H9 (cell line): Measurements from ENCODE around the gene DISC1. TPM values are rescaled to one million over a fixed set of nuclear protein-coding genes. Genes with fewer than 3 reads are reported as not detected.
"Not testable (repeated sequence)": the region's sequence is repeated elsewhere in the genome, so short reads cannot be mapped to it uniquely, and the experiment has no call there.

Experiments
- DNase-seq: peaks from one replicate; pipeline ENCODE4 v3.0.0-alpha.2; 2017
- H2AFZ ChIP-seq: one replicate; pipeline ENCODE4 v1.6.1; 2013; ENCODE audit warnings: mild to moderate bottlenecking, low read length, control low read depth, moderate library complexity
- H2AK5ac ChIP-seq: 2 replicates; pipeline ENCODE4 v1.6.1; 2013; ENCODE audit warnings: low read length, control low read depth, mixed read lengths; ENCODE audit not compliant: insufficient read length
- H2BK120ac ChIP-seq: one replicate; pipeline ENCODE4 v1.6.1; 2013; ENCODE audit warnings: low read depth, mild to moderate bottlenecking, low read length, control low read depth, inconsistent platforms; ENCODE audit not compliant: poor library complexity, severe bottlenecking
- H2BK12ac ChIP-seq: 2 replicates; pipeline ENCODE4 v1.6.1; 2013; ENCODE audit warnings: low read length, control low read depth, mixed read lengths, low read depth; ENCODE audit not compliant: insufficient read length
- H2BK15ac ChIP-seq: 2 replicates; pipeline ENCODE4 v1.6.1; 2013; ENCODE audit warnings: low read depth, low read length, control low read depth
- H2BK20ac ChIP-seq: one replicate; pipeline ENCODE4 v1.6.1; 2013; ENCODE audit warnings: low read depth, mild to moderate bottlenecking, low read length, control low read depth, inconsistent platforms; ENCODE audit not compliant: poor library complexity, severe bottlenecking
- H2BK5ac ChIP-seq: 2 replicates; pipeline ENCODE4 v1.6.1; 2013; ENCODE audit warnings: low read length, control low read depth, mixed read lengths; ENCODE audit not compliant: insufficient read length
- H3K14ac ChIP-seq: 2 replicates; pipeline ENCODE4 v1.6.1; 2013; ENCODE audit warnings: low read length, control low read depth; ENCODE audit not compliant: insufficient read depth
- H3K18ac ChIP-seq: 2 replicates; pipeline ENCODE4 v1.6.1; 2013; ENCODE audit warnings: low read depth, mild to moderate bottlenecking, mixed read lengths, low read length, control low read depth; ENCODE audit not compliant: insufficient read length
- H3K23ac ChIP-seq: 2 replicates; pipeline ENCODE4 v1.6.1; 2013; ENCODE audit warnings: low read length, control low read depth, mixed read lengths, low read depth; ENCODE audit not compliant: insufficient read length
- H3K23me2 ChIP-seq: 2 replicates; pipeline ENCODE4 v1.6.1; 2013; ENCODE audit warnings: low read depth, mild to moderate bottlenecking, mixed read lengths, low read length, control low read depth; ENCODE audit not compliant: insufficient read length, poor library complexity, severe bottlenecking
- H3K27ac ChIP-seq: 2 replicates; pipeline ENCODE4 v1.5.1; 2013; ENCODE audit warnings: low read length, control low read depth, mixed read lengths, low read depth; ENCODE audit not compliant: insufficient read length
- H3K27me3 ChIP-seq: 2 replicates; pipeline ENCODE4 v1.6.1; 2013; ENCODE audit warnings: low read length, control low read depth, inconsistent platforms; ENCODE audit not compliant: insufficient read depth
- H3K4ac ChIP-seq: 2 replicates; pipeline ENCODE4 v1.6.1; 2013; ENCODE audit warnings: low read depth, mild to moderate bottlenecking, control low read depth, inconsistent platforms, low read length, moderate library complexity
- H3K4me1 ChIP-seq: 2 replicates; pipeline ENCODE4 v1.6.1; 2013; ENCODE audit warnings: low read length, control low read depth, inconsistent platforms; ENCODE audit not compliant: insufficient read depth
- H3K4me2 ChIP-seq: 2 replicates; pipeline ENCODE4 v1.6.1; 2013; ENCODE audit warnings: low read length, control low read depth, mixed read lengths; ENCODE audit not compliant: insufficient read length, insufficient read depth
- H3K56ac ChIP-seq: 2 replicates; pipeline ENCODE4 v1.6.1; 2013; ENCODE audit warnings: low read depth, mild to moderate bottlenecking, mixed read lengths, low read length, control low read depth; ENCODE audit not compliant: insufficient read length
- H3K79me1 ChIP-seq: 2 replicates; pipeline ENCODE4 v1.6.1; 2013; ENCODE audit warnings: low read depth, mild to moderate bottlenecking, moderate library complexity, low read length, control low read depth, inconsistent platforms; ENCODE audit not compliant: insufficient read depth, poor library complexity, severe bottlenecking
- H3K79me2 ChIP-seq: 2 replicates; pipeline ENCODE4 v1.6.1; 2013; ENCODE audit warnings: low read length, control low read depth, inconsistent platforms; ENCODE audit not compliant: insufficient read depth
- H3K9ac ChIP-seq: 2 replicates; pipeline ENCODE4 v1.6.1; 2013; ENCODE audit warnings: low read length, control low read depth, mixed read lengths; ENCODE audit not compliant: insufficient read length; ENCODE audit errors: extremely low read depth
- H3K9me3 ChIP-seq: one replicate; pipeline ENCODE4 v1.6.1; 2013; ENCODE audit warnings: low read depth, low read length, inconsistent platforms; ENCODE audit not compliant: control insufficient read depth
- H3T11ph ChIP-seq: one replicate; pipeline ENCODE4 v1.6.1; 2013; ENCODE audit warnings: mild to moderate bottlenecking, low read length, control low read depth, inconsistent platforms
- H4K20me1 ChIP-seq: one replicate; pipeline ENCODE4 v1.6.1; 2013; ENCODE audit not compliant: control insufficient read depth, insufficient read length, insufficient read depth
- H4K5ac ChIP-seq: 2 replicates; pipeline ENCODE4 v1.6.1; 2013; ENCODE audit warnings: low read depth, mild to moderate bottlenecking, mixed read lengths, low read length, control low read depth; ENCODE audit not compliant: insufficient read length
- H4K8ac ChIP-seq: replicated peaks from 2 replicates; pipeline ENCODE4 v1.6.1; 2013; ENCODE audit warnings: low read length, control low read depth, mixed read lengths, low read depth; ENCODE audit not compliant: insufficient read length
- H4K91ac ChIP-seq: 2 replicates; pipeline ENCODE4 v1.6.1; 2013; ENCODE audit warnings: low read depth, mild to moderate bottlenecking, moderate library complexity, mixed read lengths, low read length, control low read depth; ENCODE audit not compliant: insufficient read length
- H3K27ac Mint-ChIP-seq, 3 experiments: 2 replicates in 2 of 3; 3 replicates in 1 of 3; pipeline ENCODE4 v1.8.0; 2020 to 2021; ENCODE audit warnings: mixed read lengths in 3 of 3, mild to moderate bottlenecking in 1 of 3, moderate library complexity in 1 of 3
- H3K27me3 Mint-ChIP-seq: 2 replicates; pipeline ENCODE4 v1.8.0; 2021; ENCODE audit warnings: low read depth, mild to moderate bottlenecking, moderate library complexity, mixed read lengths
- H3K36me3 Mint-ChIP-seq, 3 experiments: 2 replicates in 2 of 3; 3 replicates in 1 of 3; pipeline ENCODE4 v1.8.0; 2020 to 2021; ENCODE audit warnings: low read depth in 3 of 3, mixed read lengths in 3 of 3; ENCODE audit not compliant: insufficient read depth in 1 of 3
- H3K4me1 Mint-ChIP-seq, 2 experiments: 2 replicates each; pipeline ENCODE4 v1.8.0; 2020; ENCODE audit warnings: mixed read lengths in 2 of 2
- H3K4me3 Mint-ChIP-seq, 2 experiments: 2 replicates in 1 of 2; 3 replicates in 1 of 2; pipeline ENCODE4 v1.8.0; 2020 to 2021; ENCODE audit warnings: mild to moderate bottlenecking in 2 of 2, mixed read lengths in 2 of 2, moderate library complexity in 1 of 2
- H3K9me3 Mint-ChIP-seq, 2 experiments: 2 replicates in 1 of 2; 3 replicates in 1 of 2; pipeline ENCODE4 v1.8.0; 2020; ENCODE audit warnings: mild to moderate bottlenecking in 2 of 2, mixed read lengths in 2 of 2, moderate library complexity in 1 of 2
- WGBS: extraction: QIAGEN DNeasy Blood & Tissue Kit; methylation state at CpG from one replicate; pipeline ENCODE4 v1.1.7; 2013; ENCODE audit warnings: missing lambda C conversion rate, low lambda C conversion rate, mixed read lengths; ENCODE audit not compliant: insufficient read length; ENCODE audit errors: extremely low coverage; 5-methylcytosine and 5-hydroxymethylcytosine counted together
- total RNA-seq: library from RNA; stranded (reverse); gene quantifications from 2 replicates; pipeline ENCODE4 v1.2.1, GENCODE V29; 2021
- TF ChIP-seq, protein P1 (sequence below): fragments of 200-600 bp; sonication (generic); conservative IDR thresholded peaks from 3 replicates; pipeline ENCODE4 v1.8.0; 2021; ENCODE audit warnings: antibody characterized with exemption, mild to moderate bottlenecking

Gene DISC1
- total RNA-seq, 1 experiment from 2014 or later, result 2.5 TPM

GRCh38 chr1:231668826-231669225 is 42.2 kb downstream of the DISC1 start:
- H3K9me3 ChIP-seq, result no peaks in the 10 kb centered on the region
- no peak overlapping the region for H3K18ac ChIP-seq
- peaks cover 12 to 17% of the 10 kb centered on the region in 2 experiments for H3K9me3 Mint-ChIP-seq
- H3K4me1 ChIP-seq, result peaks cover 3% of the 10 kb centered on the region; the same call in 1 of the 2 replicates
- no peak overlapping the region for H2BK12ac ChIP-seq
- no peaks in the 10 kb centered on the region for H3K79me1 ChIP-seq
- H3K4me3 Mint-ChIP-seq, result no peak overlapping the region
- H3K23me2 ChIP-seq, result no peaks in the 10 kb centered on the region
- no peak overlapping the region for H2AK5ac ChIP-seq
- H3K56ac ChIP-seq, result no peak overlapping the region
- H3K27ac Mint-ChIP-seq, result no peak overlapping the region
- no peak overlapping the region for H4K5ac ChIP-seq
- no peak overlapping the region for H2BK15ac ChIP-seq
- peaks cover 0 to 4% (median 1%) of the 10 kb centered on the region in 3 experiments; a peak in 1 of 7 replicates for H3K36me3 Mint-ChIP-seq
- no peaks in the 10 kb centered on the region for H3K27me3 ChIP-seq
- TF ChIP-seq, protein P1, sequence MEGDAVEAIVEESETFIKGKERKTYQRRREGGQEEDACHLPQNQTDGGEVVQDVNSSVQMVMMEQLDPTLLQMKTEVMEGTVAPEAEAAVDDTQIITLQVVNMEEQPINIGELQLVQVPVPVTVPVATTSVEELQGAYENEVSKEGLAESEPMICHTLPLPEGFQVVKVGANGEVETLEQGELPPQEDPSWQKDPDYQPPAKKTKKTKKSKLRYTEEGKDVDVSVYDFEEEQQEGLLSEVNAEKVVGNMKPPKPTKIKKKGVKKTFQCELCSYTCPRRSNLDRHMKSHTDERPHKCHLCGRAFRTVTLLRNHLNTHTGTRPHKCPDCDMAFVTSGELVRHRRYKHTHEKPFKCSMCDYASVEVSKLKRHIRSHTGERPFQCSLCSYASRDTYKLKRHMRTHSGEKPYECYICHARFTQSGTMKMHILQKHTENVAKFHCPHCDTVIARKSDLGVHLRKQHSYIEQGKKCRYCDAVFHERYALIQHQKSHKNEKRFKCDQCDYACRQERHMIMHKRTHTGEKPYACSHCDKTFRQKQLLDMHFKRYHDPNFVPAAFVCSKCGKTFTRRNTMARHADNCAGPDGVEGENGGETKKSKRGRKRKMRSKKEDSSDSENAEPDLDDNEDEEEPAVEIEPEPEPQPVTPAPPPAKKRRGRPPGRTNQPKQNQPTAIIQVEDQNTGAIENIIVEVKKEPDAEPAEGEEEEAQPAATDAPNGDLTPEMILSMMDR, result no peak
- no peak for DNase-seq
- no peak overlapping the region for H4K8ac ChIP-seq
- no peak overlapping the region for H2BK120ac ChIP-seq
- no peak overlapping the region for H2BK20ac ChIP-seq
- no peak overlapping the region for H3K14ac ChIP-seq
- H3K79me2 ChIP-seq, result no peaks in the 10 kb centered on the region
- H3K23ac ChIP-seq, result no peak overlapping the region
- no peaks in the 10 kb centered on the region for H4K20me1 ChIP-seq
- no peak overlapping the region for H3K4me2 ChIP-seq
- H3K9ac ChIP-seq, result no peak overlapping the region
- no peak overlapping the region for H4K91ac ChIP-seq
- peaks cover 9% of the 10 kb centered on the region for H3K27me3 Mint-ChIP-seq
- H3T11ph ChIP-seq, result no peak overlapping the region
- H3K4ac ChIP-seq, result no peak overlapping the region
- H2AFZ ChIP-seq, result no peak overlapping the region
- H2BK5ac ChIP-seq, result no peak overlapping the region
- peaks cover 11 to 12% of the 10 kb centered on the region in 2 experiments for H3K4me1 Mint-ChIP-seq
- no peak overlapping the region for H3K27ac ChIP-seq

- H4K91ac ChIP-seq, H2AK5ac ChIP-seq, H3K79me1 ChIP-seq, H3K27me3 Mint-ChIP-seq, H3K27me3 ChIP-seq, H4K8ac ChIP-seq, H3K27ac ChIP-seq, H3K4ac ChIP-seq, H3K14ac ChIP-seq, H4K20me1 ChIP-seq, H3K79me2 ChIP-seq, H2BK120ac ChIP-seq, H2BK20ac ChIP-seq, H3K27ac Mint-ChIP-seq, H3T11ph ChIP-seq, H3K4me2 ChIP-seq, H3K4me3 Mint-ChIP-seq, H2BK12ac ChIP-seq, H3K36me3 Mint-ChIP-seq, DNase-seq, H2BK5ac ChIP-seq, H3K23ac ChIP-seq, H2AFZ ChIP-seq, H3K4me1 ChIP-seq, H4K5ac ChIP-seq, H3K23me2 ChIP-seq, H2BK15ac ChIP-seq, H3K56ac ChIP-seq, H3K9me3 ChIP-seq, H3K18ac ChIP-seq, H3K9ac ChIP-seq: not testable (repeated sequence)
- WGBS, result no CpG with 5 or more reads among the region's 4 CpGs
- Mint-ChIP-seq H3K9me3 (peaks cover 12 to 15% of the 10 kb centered on the region in 2 experiments), H3K4me1 (peaks cover 11 to 12% of the 10 kb centered on the region in 2 experiments)
These were observed 43.5 kb downstream of the DISC1 start for GRCh38 chr1:231669864-231670621.
